ENCODE measurements around the gene PHACTR1. TPM values are rescaled to one million over a fixed set of nuclear protein-coding genes. Genes with fewer than 3 reads are reported as not detected.
A peak's percentile ranks its signal among the peaks of the same experiment; 100 is the strongest.

Gene PHACTR1
- total RNA-seq (2012; rRNA removed) (not detected in 2 replicates), polyA plus RNA-seq (2012; rRNA removed) (not detected in 2 replicates), Bru-seq, nascent RNA (percentile 3 among the genes with signal in this experiment), BruChase-seq, experiment 1, labeled RNA remaining after a 6-hour chase (percentile 1 among the genes with signal in this experiment), BruChase-seq, experiment 2, labeled RNA remaining after a 2-hour chase (percentile 4 among the genes with signal in this experiment)
- not detected in 2 replicates for polyA plus RNA-seq (2012; cell fraction: cytosol; rRNA removed)
- polyA plus RNA-seq (2012; cell fraction: nucleus; rRNA removed; ENCODE audit: low replicate concordance), result not detected in 2 replicates
- long read RNA-seq, result 0 reads

GRCh38 chr6:12716298-12716916 is at the start of gene PHACTR1:
Gene PHACTR1, plus strand, starts transcription at chr6:12716767.
- Histone ChIP-seq H3K18ac (ENCODE audit: low read depth, low read length) (no peak within 1 kb of the TSS), H4K8ac (ENCODE audit: low read depth in 2 of 2, low read length in 2 of 2) (no peak within 1 kb of the TSS), H2AK5ac (ENCODE audit: low read depth, low read length) (no peak within 1 kb of the TSS), H4K20me1 (ENCODE audit: insufficient read depth, low read length) (no peaks in the 10 kb centered on the region), H3K56ac (ENCODE audit: extremely low read depth, insufficient read depth, low read length) (no peak within 1 kb of the TSS), H3K4me1 (ENCODE audit: control insufficient read depth, insufficient read depth, low read length) (no peaks in the 10 kb centered on the region), H4K91ac (ENCODE audit: insufficient read depth, low read depth, low read length) (no peak within 1 kb of the TSS), H2BK20ac (ENCODE audit: low read depth, low read length) (no peak within 1 kb of the TSS), H2BK120ac (ENCODE audit: low read depth, low read length) (no peak within 1 kb of the TSS), H3K27ac (ENCODE audit: insufficient read depth, low read length) (no peak within 1 kb of the TSS), H3K27me3 (ENCODE audit: control insufficient read depth, insufficient read depth, low read length) (no peaks in the 10 kb centered on the region), H2AFZ (replicated peaks; ENCODE audit: low read length, poor library complexity) (no peak within 1 kb of the TSS), H3K23ac (ENCODE audit: low read depth, low read length) (no peak within 1 kb of the TSS), H2BK5ac (ENCODE audit: low read depth, low read length, poor library complexity, severe bottlenecking) (no peak within 1 kb of the TSS), H2BK15ac (ENCODE audit: low read depth, low read length) (no peak within 1 kb of the TSS), H3K9ac (ENCODE audit: low read depth, low read length) (no peak within 1 kb of the TSS), H3K79me1 (ENCODE audit: low read depth in 1 of 2, low read length in 2 of 2) (no peaks in the 10 kb centered on the region), H4K5ac (ENCODE audit: low read depth, low read length) (no peak within 1 kb of the TSS), H3K9me3 (ENCODE audit: control insufficient read depth, insufficient read depth, low read length) (0 out of 2 replicates have a peak, but pooled peaks cover 3% of the 10 kb centered on the region), H3K4ac (ENCODE audit: low read depth, low read length) (no peak within 1 kb of the TSS), H3K4me3 (ENCODE audit: insufficient read depth, low read depth, low read length) (no peak within 1 kb of the TSS), H3K9me1 (ENCODE audit: insufficient read depth, low read length) (no peaks in the 10 kb centered on the region), H2AK9ac (replicated peaks; ENCODE audit: low read depth, low read length, poor library complexity) (no peak within 1 kb of the TSS), H3K36me3 (ENCODE audit: control insufficient read depth, insufficient read depth, low read length) (no peaks in the 10 kb centered on the region), H3K14ac (replicated peaks; ENCODE audit: low read depth, low read length) (no peak within 1 kb of the TSS), H3K4me2 (ENCODE audit: low read depth, low read length) (no peak within 1 kb of the TSS)
- CTCF ChIA-PET, result no interaction called here
- DNase-seq (no peak), ATAC-seq (ENCODE audit: low read depth) (no peak)
- TF ChIP-seq NFE2L2 (IDR thresholded peaks at IDR 0.05; ENCODE audit: low read depth, low read length) (no peak), USF2 (IDR thresholded peaks at IDR 0.05; ENCODE audit: low read depth, low read length) (no peak), MAZ (IDR thresholded peaks at IDR 0.05; ENCODE audit: borderline replicate concordance, low read depth, low read length) (no peak), CEBPB (IDR thresholded peaks at IDR 0.05; ENCODE audit: low read depth, low read length) (no peak), BHLHE40 (IDR thresholded peaks at IDR 0.05; ENCODE audit: low read depth, low read length) (no peak), RAD21 (IDR thresholded peaks at IDR 0.05; ENCODE audit: low read length) (no peak), MAFK (IDR thresholded peaks at IDR 0.05; ENCODE audit: low read depth, low read length) (no peak), FOS (IDR thresholded peaks at IDR 0.05; ENCODE audit: low read depth, low read length) (no peak)
- POLR2A ChIA-PET (ENCODE audit: unreplicated experiment), result no interaction called here
- WGBS, 2 experiments (ENCODE audit: extremely low coverage in 2 of 2, insufficient read length in 1 of 2), result 0% methylated on average over 2 of the region's 10 CpGs; no CpG with 5 or more reads in 1 of the 2 experiments
- in situ Hi-C loops (cut with MboI; ENCODE audit: low sequenced_read_pairs), result no loop called here
- dilution Hi-C loops (cut with HindIII; ENCODE audit: low sequenced_read_pairs, unreplicated experiment), result no loop called here
- no TSS peak for BruUV-seq (replicated peaks)
- intact Hi-C loops (cut with micrococcal nuclease), result no loop called here
